ENCODE results near the gene RPS6KA2.
"Not testable (repeated sequence)": the region's sequence is repeated elsewhere in the genome, so short reads cannot be mapped to it uniquely, and the experiment has no call there.

Gene RPS6KA2

DNA sequence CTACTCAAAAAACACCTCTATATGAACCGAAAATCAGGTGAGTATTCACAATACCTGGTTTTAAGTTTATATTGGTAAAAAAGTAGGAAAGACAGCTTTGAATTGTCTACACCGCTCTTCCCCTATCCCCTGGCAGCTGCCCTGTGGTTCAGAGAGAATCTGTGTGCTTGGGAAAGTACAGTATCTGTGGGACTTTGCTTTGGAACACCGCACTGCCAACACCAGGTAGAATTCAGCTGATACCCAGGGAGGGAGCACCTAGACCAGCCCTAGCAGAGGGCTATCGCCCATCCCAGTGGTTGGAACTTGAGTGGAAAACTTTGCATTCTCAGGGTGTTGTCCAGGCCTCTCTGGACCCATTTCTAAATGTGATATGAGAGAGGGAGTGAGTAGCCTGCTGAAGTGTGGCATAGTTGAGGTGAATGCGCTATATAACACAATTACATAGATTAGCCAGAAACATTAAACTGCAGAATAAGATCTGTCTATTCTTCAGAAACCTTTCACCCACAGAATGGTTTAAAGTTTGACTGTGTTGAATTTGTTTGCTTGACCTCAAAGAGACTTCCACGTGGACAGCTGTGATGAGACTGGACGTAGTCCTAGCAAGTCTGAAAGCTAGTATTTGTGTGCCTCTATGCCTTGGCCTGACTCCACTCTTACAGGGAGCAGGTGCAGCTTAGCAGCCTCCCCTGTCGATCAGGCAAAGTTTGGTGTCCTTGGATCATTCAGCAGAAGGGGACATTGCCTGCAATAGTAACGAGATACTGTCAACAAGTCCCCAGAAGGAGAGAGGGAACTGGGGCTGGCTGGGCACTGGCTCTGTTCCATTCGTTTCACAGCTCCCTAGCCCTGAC is 232.8 kb downstream of the RPS6KA2 start:
- in situ Hi-C loops (cut with HindIII; ENCODE audit: low pct_ligation_motif_present, low sequenced_read_pairs): loop anchor here (25.0 kb wide), 1 partner anchor 107 kb away; no protein-coding TSS in a partner anchor
- Histone ChIP-seq H3K36me3 (replicated peaks) (no peaks in the 10 kb centered on the region), H3K4me3 (ENCODE audit: low read depth, low read length) (no peak overlapping the region), H3K27ac (no peak overlapping the region), H3K27me3 (replicated peaks) (no peaks in the 10 kb centered on the region)
- DNase-seq: no peak
- TF ChIP-seq, protein P1, sequence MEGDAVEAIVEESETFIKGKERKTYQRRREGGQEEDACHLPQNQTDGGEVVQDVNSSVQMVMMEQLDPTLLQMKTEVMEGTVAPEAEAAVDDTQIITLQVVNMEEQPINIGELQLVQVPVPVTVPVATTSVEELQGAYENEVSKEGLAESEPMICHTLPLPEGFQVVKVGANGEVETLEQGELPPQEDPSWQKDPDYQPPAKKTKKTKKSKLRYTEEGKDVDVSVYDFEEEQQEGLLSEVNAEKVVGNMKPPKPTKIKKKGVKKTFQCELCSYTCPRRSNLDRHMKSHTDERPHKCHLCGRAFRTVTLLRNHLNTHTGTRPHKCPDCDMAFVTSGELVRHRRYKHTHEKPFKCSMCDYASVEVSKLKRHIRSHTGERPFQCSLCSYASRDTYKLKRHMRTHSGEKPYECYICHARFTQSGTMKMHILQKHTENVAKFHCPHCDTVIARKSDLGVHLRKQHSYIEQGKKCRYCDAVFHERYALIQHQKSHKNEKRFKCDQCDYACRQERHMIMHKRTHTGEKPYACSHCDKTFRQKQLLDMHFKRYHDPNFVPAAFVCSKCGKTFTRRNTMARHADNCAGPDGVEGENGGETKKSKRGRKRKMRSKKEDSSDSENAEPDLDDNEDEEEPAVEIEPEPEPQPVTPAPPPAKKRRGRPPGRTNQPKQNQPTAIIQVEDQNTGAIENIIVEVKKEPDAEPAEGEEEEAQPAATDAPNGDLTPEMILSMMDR (IDR thresholded peaks at IDR 0.05; ENCODE audit: low read depth, low read length, missing control alignments): no peak

DNA sequence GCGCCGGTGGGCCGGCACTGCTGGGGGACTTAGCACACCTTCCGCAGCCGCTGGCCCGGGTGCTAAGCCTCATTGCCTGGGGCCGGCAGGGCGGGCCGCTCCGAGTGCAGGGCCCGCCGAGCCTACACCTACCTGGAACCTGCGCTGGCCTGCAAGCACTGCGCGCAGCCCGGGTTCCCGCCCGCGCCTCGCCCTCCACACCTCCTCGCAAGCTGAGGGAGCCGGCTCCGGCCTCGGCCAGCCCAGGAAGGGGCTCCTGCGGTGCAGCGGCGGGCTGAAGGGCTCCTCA is 233.6 kb downstream of the RPS6KA2 start:
- no peak for DNase-seq
- no peaks in the 10 kb centered on the region for H3K36me3 ChIP-seq (replicated peaks)
- in situ Hi-C loops (cut with HindIII; ENCODE audit: low pct_ligation_motif_present, low sequenced_read_pairs): loop anchor here (25.0 kb wide), 1 partner anchor 106 kb away; no protein-coding TSS in a partner anchor
- H3K27ac ChIP-seq: no peak overlapping the region
- H3K27me3 ChIP-seq (replicated peaks): no peaks in the 10 kb centered on the region
- TF ChIP-seq, protein P1 (IDR thresholded peaks at IDR 0.05; ENCODE audit: low read depth, low read length, missing control alignments): no peak
- no peak overlapping the region for H3K4me3 ChIP-seq (ENCODE audit: low read depth, low read length)

GRCh38 chr6:166392755-166393534 is 234.1 kb downstream of the RPS6KA2 start:
- DNase-seq; H3K4me3 ChIP-seq (ENCODE audit: low read depth, low read length); H3K27ac ChIP-seq; H3K27me3 ChIP-seq (replicated peaks); H3K36me3 ChIP-seq (replicated peaks): not testable (repeated sequence)
- in situ Hi-C loops (cut with HindIII; ENCODE audit: low pct_ligation_motif_present, low sequenced_read_pairs): loop anchor here (25.0 kb wide), 1 partner anchor 106 kb away; no protein-coding TSS in a partner anchor

DNA sequence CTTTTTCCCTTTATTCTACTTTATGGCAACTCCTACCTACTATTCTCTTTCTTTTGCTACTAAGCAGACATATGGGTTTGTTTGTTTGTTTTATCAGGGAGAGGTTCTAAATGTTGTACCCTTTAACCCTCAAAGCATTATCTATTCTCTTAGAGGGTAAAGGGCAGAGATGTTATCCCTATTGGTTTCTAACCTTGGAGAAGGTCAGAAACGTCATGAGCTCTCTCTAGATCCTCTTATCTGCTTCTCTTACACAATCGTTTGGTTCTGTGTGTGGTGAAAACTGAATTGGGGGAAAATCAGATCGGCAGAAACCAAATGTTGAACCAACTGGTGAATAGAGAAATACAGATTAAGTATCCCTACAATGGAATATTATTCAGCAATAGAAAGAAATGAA is 237.9 kb downstream of the RPS6KA2 start:
- H3K4me3 ChIP-seq (ENCODE audit: low read depth, low read length): no peak overlapping the region
- H3K27ac ChIP-seq: no peak overlapping the region
- DNase-seq: no peak
- no peaks in the 10 kb centered on the region for H3K36me3 ChIP-seq (replicated peaks)
- TF ChIP-seq, protein P1 (IDR thresholded peaks at IDR 0.05; ENCODE audit: low read depth, low read length, missing control alignments): no peak
- no peaks in the 10 kb centered on the region for H3K27me3 ChIP-seq (replicated peaks)
- in situ Hi-C loops (cut with HindIII; ENCODE audit: low pct_ligation_motif_present, low sequenced_read_pairs): loop anchor here (25.0 kb wide), 1 partner anchor 102 kb away; no protein-coding TSS in a partner anchor

DNA sequence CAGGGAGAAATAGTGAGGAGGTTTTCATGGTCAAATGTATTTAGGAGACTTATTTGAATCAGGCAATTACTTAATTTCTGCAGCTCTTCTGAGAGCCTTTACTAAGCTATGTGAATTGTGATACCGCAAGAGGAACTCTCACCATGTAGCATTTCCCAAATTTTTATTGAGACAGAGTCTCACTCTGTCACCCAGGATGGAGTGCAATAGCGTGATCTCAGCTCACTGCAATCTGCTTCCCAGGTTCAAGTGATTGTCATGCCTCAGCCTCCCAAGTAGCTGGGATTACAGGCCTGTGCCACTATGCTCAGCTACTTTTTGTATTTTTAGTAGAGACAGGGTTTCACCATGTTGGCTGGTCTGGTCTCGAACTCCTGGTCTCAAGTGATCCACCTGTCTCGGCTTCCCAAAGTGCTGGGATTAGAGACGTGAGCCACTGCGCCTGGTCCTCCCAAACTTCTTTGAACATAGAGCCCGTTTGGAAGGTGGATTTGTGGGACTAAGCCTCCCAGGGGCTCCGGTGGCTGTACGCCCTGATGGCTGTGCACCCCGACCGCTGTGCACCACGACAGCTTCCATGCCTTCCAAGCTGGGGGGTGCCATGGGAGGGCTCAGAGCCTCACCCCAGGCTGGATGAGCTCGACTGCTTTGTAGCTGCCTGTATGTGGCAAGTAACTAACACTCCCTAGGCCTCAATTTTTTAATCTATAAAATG is 238.6 kb downstream of the RPS6KA2 start:
- no peak overlapping the region for H3K4me3 ChIP-seq (ENCODE audit: low read depth, low read length)
- TF ChIP-seq, protein P1 (IDR thresholded peaks at IDR 0.05; ENCODE audit: low read depth, low read length, missing control alignments): no peak
- in situ Hi-C loops (cut with HindIII; ENCODE audit: low pct_ligation_motif_present, low sequenced_read_pairs): loop anchor here (25.0 kb wide), 1 partner anchor 101 kb away; no protein-coding TSS in a partner anchor
- no peaks in the 10 kb centered on the region for H3K36me3 ChIP-seq (replicated peaks)
- H3K27me3 ChIP-seq (replicated peaks): no peaks in the 10 kb centered on the region
- H3K27ac ChIP-seq: no peak overlapping the region
- DNase-seq: no peak

All from brain microvascular endothelial cell (primary cell).